ENCODE data around the gene CADM1.

DNA sequence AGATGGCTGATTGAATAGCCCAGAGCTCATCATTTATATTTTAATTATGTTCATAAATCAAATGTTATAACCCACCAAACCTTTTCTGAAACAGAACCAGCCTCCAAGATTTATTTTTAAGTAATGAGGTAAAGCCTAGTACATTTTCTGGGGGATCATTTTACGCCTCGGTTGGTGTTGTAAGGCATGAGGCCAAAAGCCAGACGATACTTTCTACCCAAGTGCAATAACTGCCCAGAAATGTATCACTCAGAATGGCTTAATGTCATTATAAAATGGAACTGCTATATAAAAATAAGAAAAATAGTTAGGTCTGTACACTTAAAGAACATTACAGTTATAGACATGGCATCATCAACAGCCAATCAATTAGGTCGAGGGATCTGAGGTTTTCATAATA, 283.3 kb downstream of the CADM1 start:
- TF ChIP-seq GATA3 (IDR thresholded peaks at IDR 0.05; ENCODE audit: low read depth, low read length) (no peak), GATA2 (IDR thresholded peaks at IDR 0.05; ENCODE audit: low read depth, low read length) (no peak)

Measured in SH-SY5Y (cell line).